IPS-20b (cell line): ENCODE results near the gene ABHD17B.
"Not testable (repeated sequence)": the region's sequence is repeated elsewhere in the genome, so short reads cannot be mapped to it uniquely, and the experiment has no call there.

ENCODE experiments used
- H3K27ac ChIP-seq: one replicate; pipeline ENCODE4 v1.5.1; 2013; ENCODE audit warnings: low read length
- H3K27me3 ChIP-seq: 2 replicates; pipeline ENCODE4 v1.6.1; 2013; ENCODE audit warnings: mild to moderate bottlenecking, low read length, inconsistent platforms; ENCODE audit not compliant: insufficient read depth
- H3K36me3 ChIP-seq: 2 replicates; pipeline ENCODE4 v1.6.1; 2013; ENCODE audit warnings: low read depth, mild to moderate bottlenecking, inconsistent platforms, low read length, moderate library complexity; ENCODE audit not compliant: insufficient read depth
- H3K4me1 ChIP-seq: 2 replicates; pipeline ENCODE4 v1.6.1; 2013; ENCODE audit warnings: mild to moderate bottlenecking, control low read depth, inconsistent platforms, low read length, moderate library complexity; ENCODE audit not compliant: insufficient read depth
- H3K4me3 ChIP-seq: 2 replicates; pipeline ENCODE4 v1.5.1; 2013; ENCODE audit warnings: mild to moderate bottlenecking, low read length, inconsistent platforms
- H3K9ac ChIP-seq: 2 replicates; pipeline ENCODE4 v1.6.1; 2013; ENCODE audit warnings: low read depth, mild to moderate bottlenecking, inconsistent platforms, low read length, moderate library complexity
- H3K9me3 ChIP-seq: 2 replicates; pipeline ENCODE4 v1.6.1; 2013; ENCODE audit warnings: mild to moderate bottlenecking, low read depth, low read length, inconsistent platforms; ENCODE audit not compliant: insufficient read depth

ABHD17B gene

GRCh38 chr9:71911908-71912335 is 929 bp upstream of the ABHD17B start:
- H3K36me3 ChIP-seq = no peaks in the 10 kb centered on the region
- H3K9ac ChIP-seq = peak overlapping the region; percentile 85
- H3K4me3 ChIP-seq = peak overlapping the region; percentile 95
- no peaks in the 10 kb centered on the region for H3K27me3 ChIP-seq
- no peaks in the 10 kb centered on the region for H3K9me3 ChIP-seq
- peaks cover 16% of the 10 kb centered on the region; the same call in 1 of the 2 replicates for H3K4me1 ChIP-seq
- no peak overlapping the region for H3K27ac ChIP-seq

- peak overlapping the region; percentile 75 for H3K27ac ChIP-seq
- no peaks in the 10 kb centered on the region for H3K27me3 ChIP-seq
- H3K4me1 ChIP-seq = peaks cover 16% of the 10 kb centered on the region; the same call in 1 of the 2 replicates
- H3K9ac ChIP-seq = peak overlapping the region; percentile 95
- peak overlapping the region; percentile 95 for H3K4me3 ChIP-seq
- H3K9me3 ChIP-seq = no peaks in the 10 kb centered on the region
- H3K36me3 ChIP-seq = peaks cover 11% of the 10 kb centered on the region; the same call in 1 of the 2 replicates
Measured at GRCh38 chr9:71910650-71911060, 338 bp downstream of the ABHD17B start.

- H3K27me3 ChIP-seq = no peaks in the 10 kb centered on the region
- peaks cover 16% of the 10 kb centered on the region; the same call in 1 of the 2 replicates for H3K4me1 ChIP-seq
- peaks cover 16% of the 10 kb centered on the region; the same call in 1 of the 2 replicates for H3K36me3 ChIP-seq
- peak overlapping the region; percentile 95 for H3K9ac ChIP-seq
- peak overlapping the region; percentile 95 for H3K4me3 ChIP-seq
- H3K9me3 ChIP-seq = no peaks in the 10 kb centered on the region
- peak overlapping the region; percentile 75 for H3K27ac ChIP-seq
Measured at GRCh38 chr9:71909887-71910649, 925 bp downstream of the ABHD17B start.

- Histone ChIP-seq H3K27me3 (no peaks in the 10 kb centered on the region), H3K4me1 (peaks cover 24% of the 10 kb centered on the region; the same call in 1 of the 2 replicates), H3K27ac (no peak overlapping the region), H3K4me3 (peak overlapping the region; percentile 95), H3K36me3 (peaks cover 26% of the 10 kb centered on the region; the same call in 1 of the 2 replicates), H3K9ac (peak overlapping the region; percentile 95; the same call in 1 of the 2 replicates), H3K9me3 (no peaks in the 10 kb centered on the region)
Measured at GRCh38 chr9:71908825-71909224, 2.2 kb downstream of the ABHD17B start.

GRCh38 chr9:71904076-71904475 is 6.9 kb downstream of the ABHD17B start:
- Histone ChIP-seq H3K9ac (no peak overlapping the region), H3K9me3 (no peaks in the 10 kb centered on the region), H3K36me3 (peaks cover 29% of the 10 kb centered on the region), H3K4me1 (peaks cover 58% of the 10 kb centered on the region), H3K4me3 (no peak overlapping the region; the same call in 1 of the 2 replicates), H3K27ac (no peak overlapping the region), H3K27me3 (no peaks in the 10 kb centered on the region)

- Histone ChIP-seq H3K4me1 (peaks cover 48% of the 10 kb centered on the region), H3K9me3 (no peaks in the 10 kb centered on the region), H3K4me3 (peak overlapping the region; percentile 25; the same call in 1 of the 2 replicates), H3K27ac (peak overlapping the region; percentile 5), H3K27me3 (no peaks in the 10 kb centered on the region), H3K9ac (peak overlapping the region; percentile 45; the same call in 1 of the 2 replicates), H3K36me3 (peaks cover 29% of the 10 kb centered on the region)
Measured at GRCh38 chr9:71901695-71902597, 9.0 kb downstream of the ABHD17B start.

- Histone ChIP-seq H3K4me1 (peaks cover 57% of the 10 kb centered on the region), H3K36me3 (peaks cover 18% of the 10 kb centered on the region)
- not testable (repeated sequence) for H3K27ac ChIP-seq, H3K9ac ChIP-seq, H3K27me3 ChIP-seq, H3K9me3 ChIP-seq, H3K4me3 ChIP-seq
Measured at GRCh38 chr9:71898756-71899155, 12.2 kb downstream of the ABHD17B start.

GRCh38 chr9:71897577-71897976 is 13.4 kb downstream of the ABHD17B start:
- Histone ChIP-seq H3K27ac (no peak overlapping the region), H3K36me3 (peaks cover 16% of the 10 kb centered on the region), H3K9ac (no peak overlapping the region), H3K4me1 (peaks cover 45% of the 10 kb centered on the region), H3K27me3 (no peaks in the 10 kb centered on the region), H3K9me3 (no peaks in the 10 kb centered on the region), H3K4me3 (no peak overlapping the region)

- peaks cover 37% of the 10 kb centered on the region for H3K4me1 ChIP-seq
- no peaks in the 10 kb centered on the region for H3K9me3 ChIP-seq
- H3K4me3 ChIP-seq = no peak overlapping the region
- H3K27ac ChIP-seq = no peak overlapping the region
- H3K9ac ChIP-seq = no peak overlapping the region
- peaks cover 16% of the 10 kb centered on the region for H3K36me3 ChIP-seq
- no peaks in the 10 kb centered on the region for H3K27me3 ChIP-seq
Measured at GRCh38 chr9:71896761-71897160, 14.2 kb downstream of the ABHD17B start.

GRCh38 chr9:71895955-71896354 is 15.0 kb downstream of the ABHD17B start:
- Histone ChIP-seq H3K4me1 (peaks cover 29% of the 10 kb centered on the region; the same call in 1 of the 2 replicates), H3K27ac (no peak overlapping the region), H3K27me3 (no peaks in the 10 kb centered on the region), H3K36me3 (peaks cover 16% of the 10 kb centered on the region), H3K9me3 (no peaks in the 10 kb centered on the region), H3K4me3 (no peak overlapping the region), H3K9ac (no peak overlapping the region)

- Histone ChIP-seq H3K9ac (no peak overlapping the region), H3K27me3 (no peaks in the 10 kb centered on the region), H3K4me3 (no peak overlapping the region), H3K27ac (no peak overlapping the region), H3K4me1 (peaks cover 27% of the 10 kb centered on the region; the same call in 1 of the 2 replicates), H3K36me3 (peaks cover 16% of the 10 kb centered on the region), H3K9me3 (no peaks in the 10 kb centered on the region)
Measured at GRCh38 chr9:71895117-71895516, 15.9 kb downstream of the ABHD17B start.
